Aorta (tissue), 5 donors: ENCODE data around the gene NDUFS7. TPM values are rescaled to one million over a fixed set of nuclear protein-coding genes. Genes with fewer than 3 reads are reported as not detected.

Experiments
- ATAC-seq: fragments of 200-7000 bp; cut with Tn5 transposase; one replicate; pipeline ENCODE4 v1.9.1; 2022; ENCODE audit warnings: moderate library complexity; ENCODE audit not compliant: low FRiP score
- DNase-seq, 2 donors: peaks; one replicate each; pipeline ENCODE4 v3.0.0-alpha.2; 2020
- H3K27ac ChIP-seq, 2 donors: one replicate each; pipeline ENCODE4 v1.5.1; 2013; ENCODE audit warnings: low read length in 2 of 2, mild to moderate bottlenecking in 2 of 2, moderate library complexity in 2 of 2, control low read depth in 1 of 2, inconsistent platforms in 1 of 2, low read depth in 1 of 2
- H3K27me3 ChIP-seq, 2 donors: one replicate each; pipeline ENCODE4 v1.6.1; 2013; ENCODE audit warnings: control low read depth in 1 of 2, low read length in 1 of 2, mild to moderate bottlenecking in 1 of 2, moderate library complexity in 1 of 2; ENCODE audit not compliant: insufficient read depth in 2 of 2, control insufficient read depth in 1 of 2
- H3K36me3 ChIP-seq, 2 donors: one replicate each; pipeline ENCODE4 v1.6.1; 2013; ENCODE audit warnings: control low read depth in 1 of 2, low read length in 1 of 2, mild to moderate bottlenecking in 1 of 2; ENCODE audit not compliant: insufficient read depth in 2 of 2, control insufficient read depth in 1 of 2
- H3K4me1 ChIP-seq, 2 donors: one replicate each; pipeline ENCODE4 v1.6.1; 2013; ENCODE audit warnings: low read length in 2 of 2, control low read depth in 1 of 2, mild to moderate bottlenecking in 1 of 2, moderate library complexity in 1 of 2; ENCODE audit not compliant: insufficient read depth in 2 of 2, control insufficient read depth in 1 of 2
- H3K4me3 ChIP-seq, 2 donors: one replicate each; pipeline ENCODE4 v1.5.1; 2013; ENCODE audit warnings: low read length in 2 of 2, control low read depth in 1 of 2, mild to moderate bottlenecking in 1 of 2
- H3K9me3 ChIP-seq: one replicate; pipeline ENCODE4 v1.6.1; 2013; ENCODE audit warnings: mild to moderate bottlenecking, low read length; ENCODE audit not compliant: control insufficient read depth
- WGBS, 2 donors: extraction: QIAGEN DNeasy Blood & Tissue Kit; methylation state at CpG; one replicate each; pipeline ENCODE4 v1.1.7; 2013; 5-methylcytosine and 5-hydroxymethylcytosine counted together
- intact Hi-C, 2 donors: fragments of 100-400 bp; cut with DNase I; formaldehyde crosslinking; loops; one replicate each; pipeline versions ENCODE4 v1.14.2 to v1.15.0; 2022
- polyA plus RNA-seq, 2 donors: library from polyadenylated mRNA; stranded (reverse); fragments of 200-250 nt; gene quantifications; one replicate each; pipeline ENCODE4 v1.2.3, GENCODE V29; 2013
- total RNA-seq, 2 donors: library from RNA; stranded (reverse); fragmentation: NEBNext Ultra II Directional; extraction: Animal tissue kit (Norgen Biotek cat#: 25700); gene quantifications; one replicate each; pipeline ENCODE4 v1.2.1, GENCODE V29; 2021
- donor health status: healthy with polysubstance abuse.
- donor health status: Bipolar disorder and iron deficiency.
- donor health status: DM: no; HTN: no; CAD: no.
- donor health status: DM: no; HTN: no; CAD: no.
- donor health status: DM: yes; HTN: yes; CAD: no.

The NDUFS7 gene
- total and polyA plus RNA-seq, 4 donors, result 47.7 to 105 (median 60.2) TPM

DNA sequence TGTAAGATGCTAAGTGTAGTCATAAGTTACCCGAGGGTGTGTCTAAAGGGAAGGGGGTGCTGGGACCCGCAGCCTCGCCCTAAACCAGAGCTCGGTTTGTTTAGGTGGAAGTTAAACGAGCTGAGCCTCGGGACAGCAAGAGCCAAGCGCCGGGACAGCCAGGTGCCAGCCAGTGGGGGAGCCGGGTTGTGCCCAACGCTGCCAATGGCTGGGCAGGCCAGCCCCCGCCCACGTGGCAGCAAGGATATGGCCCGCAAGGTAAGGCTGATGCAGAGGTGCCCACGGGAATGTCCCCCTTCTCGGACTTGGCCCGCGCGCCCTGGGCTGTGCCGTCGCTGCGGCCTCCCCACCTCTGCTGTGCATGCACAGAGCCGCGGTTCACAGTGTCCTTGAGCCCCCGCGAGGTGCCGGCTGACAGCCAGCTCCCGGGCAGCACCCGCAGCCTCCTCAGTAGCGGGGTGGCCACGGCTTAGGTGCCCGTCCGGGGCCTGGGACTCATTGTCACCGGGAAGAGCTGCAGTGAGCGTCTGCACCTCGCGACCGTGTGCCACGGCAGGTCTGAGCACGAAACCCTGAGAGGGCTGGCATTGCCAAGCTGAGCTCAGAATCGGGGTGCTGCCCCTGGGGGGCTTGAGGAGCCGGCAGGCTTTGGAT lies 45.2 kb downstream of the NDUFS7 start:
- Histone ChIP-seq H3K27me3 (no peaks in the 10 kb centered on the region), H3K9me3 (no peaks in the 10 kb centered on the region), H3K36me3 (no peaks in the 10 kb centered on the region), H3K27ac (no peak overlapping the region), H3K4me1 (no peaks in the 10 kb centered on the region), H3K4me3 (no peak overlapping the region)
- WGBS, 2 donors, result 90 to 91% methylated on average over 41 of the region's 41 CpGs
- no peak for ATAC-seq
- DNase-seq, result no peak
- intact Hi-C loops, result no loop called here

DNA sequence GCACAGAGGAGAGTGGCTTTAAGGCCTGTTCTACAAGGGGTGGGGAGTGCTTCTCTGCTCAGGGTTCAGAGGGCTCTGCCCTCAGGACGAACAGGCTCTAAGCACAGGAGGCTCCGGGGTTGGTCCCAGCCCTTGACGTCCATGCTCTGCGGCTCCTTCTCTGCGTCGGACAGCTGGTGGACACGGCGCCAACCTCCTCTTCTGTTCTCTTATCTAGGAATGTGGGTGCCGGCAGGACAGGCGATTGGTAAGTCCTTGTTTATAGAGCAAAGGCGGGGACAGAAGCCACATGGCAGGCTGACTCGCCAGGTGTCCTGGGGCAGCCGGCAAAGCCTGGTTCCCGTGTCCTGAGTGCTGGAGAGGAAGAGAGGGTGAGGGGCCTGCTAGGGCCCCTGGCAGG lies 46.0 kb downstream of the NDUFS7 start:
- no peak for ATAC-seq
- H3K36me3 ChIP-seq, result no peaks in the 10 kb centered on the region
- 78% methylated on average over 14 of the region's 14 CpGs for WGBS, 2 donors

DNA sequence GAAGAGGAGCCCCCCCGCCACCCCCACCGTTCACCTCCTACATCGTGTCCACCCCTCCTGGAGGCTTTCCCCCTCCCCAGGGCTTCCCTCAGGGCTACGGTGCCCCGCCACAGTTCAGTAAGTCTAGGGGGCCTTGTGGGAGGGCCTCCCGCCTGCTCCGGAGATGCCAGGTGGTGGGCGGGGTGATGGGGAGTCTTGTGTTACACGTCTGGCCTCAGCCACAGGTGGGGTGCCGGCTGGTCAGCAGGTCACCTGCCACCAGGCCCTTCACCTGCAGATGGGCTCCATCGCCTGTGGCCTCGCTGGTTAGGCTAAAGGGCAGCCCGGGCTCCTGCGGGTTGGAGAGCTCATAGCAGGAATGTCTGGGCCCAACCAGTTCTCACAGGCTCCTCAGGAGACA lies 46.5 kb downstream of the NDUFS7 start:
- WGBS, 2 donors, result 82 to 83% methylated on average over 13 to 14 of the region's 14 CpGs
- Histone ChIP-seq H3K36me3 (no peaks in the 10 kb centered on the region), H3K9me3 (no peaks in the 10 kb centered on the region), H3K27ac (no peak overlapping the region), H3K27me3 (no peaks in the 10 kb centered on the region), H3K4me3 (no peak overlapping the region), H3K4me1 (no peaks in the 10 kb centered on the region)
- ATAC-seq (no peak), DNase-seq (no peak)
- intact Hi-C loops, result no loop called here

More for the DNA sequence above, 46.0 kb downstream of the NDUFS7 start:
- Histone ChIP-seq H3K9me3 (no peaks in the 10 kb centered on the region), H3K4me3 (no peak overlapping the region), H3K27me3 (no peaks in the 10 kb centered on the region), H3K27ac (no peak overlapping the region), H3K4me1 (no peaks in the 10 kb centered on the region)
- intact Hi-C loops, result no loop called here
- no peak for DNase-seq

DNA sequence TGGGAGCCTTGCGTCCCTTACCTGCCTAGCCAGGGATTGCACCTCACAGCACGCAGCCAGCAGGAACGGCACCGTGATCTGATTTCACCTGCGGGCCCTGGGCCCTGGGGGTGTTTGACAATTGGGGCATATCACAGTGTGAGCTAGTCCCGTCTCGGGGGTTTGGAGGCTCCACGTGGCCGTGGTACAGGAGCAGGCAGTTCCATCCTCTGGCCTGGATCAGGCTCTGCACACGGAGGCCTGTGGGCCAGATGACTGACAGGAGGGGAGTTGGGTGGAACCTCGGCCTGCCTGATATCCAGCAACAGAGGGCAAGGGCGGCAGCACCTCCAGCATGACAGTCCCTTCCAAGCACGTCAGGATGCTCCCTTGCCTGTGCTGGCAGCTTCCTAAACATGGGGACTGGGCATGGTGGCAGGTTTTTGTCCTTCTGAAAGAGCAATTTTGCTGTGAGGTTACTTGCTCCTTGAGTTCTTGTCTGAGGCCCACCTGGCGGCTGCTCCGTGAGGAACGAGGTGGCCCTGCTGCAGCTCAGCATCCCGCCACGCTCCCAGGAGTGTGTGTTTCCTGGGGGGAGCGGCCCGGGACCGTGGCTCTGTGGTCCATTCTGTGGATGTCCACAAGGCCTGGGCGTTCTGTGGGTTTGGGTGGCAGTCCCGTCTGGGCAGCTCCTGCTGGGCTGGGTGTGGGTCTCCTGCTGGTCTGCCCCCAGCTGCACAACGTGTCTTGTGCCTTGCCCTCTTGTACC lies 48.2 kb downstream of the NDUFS7 start:
- Histone ChIP-seq H3K27ac (no peak overlapping the region), H3K4me3 (no peak overlapping the region), H3K4me1 (no peaks in the 10 kb centered on the region), H3K9me3 (no peaks in the 10 kb centered on the region), H3K27me3 (no peaks in the 10 kb centered on the region), H3K36me3 (no peaks in the 10 kb centered on the region)
- intact Hi-C loops, result no loop called here
- ATAC-seq, result no peak
- DNase-seq, result no peak
- 87 to 88% methylated on average over 24 of the region's 24 CpGs for WGBS, 2 donors

DNA sequence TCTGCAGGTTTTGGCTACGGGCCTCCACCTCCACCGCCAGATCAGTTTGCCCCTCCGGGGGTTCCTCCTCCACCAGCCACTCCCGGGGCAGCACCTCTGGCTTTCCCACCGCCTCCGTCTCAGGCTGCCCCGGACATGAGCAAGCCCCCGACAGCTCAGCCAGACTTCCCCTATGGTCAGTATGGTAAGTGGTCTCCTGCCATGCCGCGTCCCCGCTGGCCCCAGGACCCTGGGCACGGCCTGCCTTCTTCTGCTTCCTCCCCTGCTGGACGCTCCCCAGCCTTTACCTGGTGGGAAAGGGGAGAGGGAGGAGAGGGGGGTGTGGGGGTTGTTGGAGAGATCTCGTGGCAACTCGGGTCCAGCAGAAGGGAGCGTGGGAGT lies 48.8 kb downstream of the NDUFS7 start:
- no peaks in the 10 kb centered on the region for H3K36me3 ChIP-seq
- DNase-seq (no peak), ATAC-seq (no peak)
- 91% methylated on average over 16 of the region's 16 CpGs for WGBS, 2 donors
- no peaks in the 10 kb centered on the region for H3K27me3 ChIP-seq
- intact Hi-C loops, result no loop called here
- no peaks in the 10 kb centered on the region for H3K4me1 ChIP-seq
- no peaks in the 10 kb centered on the region for H3K9me3 ChIP-seq
- no peak overlapping the region for H3K27ac ChIP-seq
- no peak overlapping the region for H3K4me3 ChIP-seq

DNA sequence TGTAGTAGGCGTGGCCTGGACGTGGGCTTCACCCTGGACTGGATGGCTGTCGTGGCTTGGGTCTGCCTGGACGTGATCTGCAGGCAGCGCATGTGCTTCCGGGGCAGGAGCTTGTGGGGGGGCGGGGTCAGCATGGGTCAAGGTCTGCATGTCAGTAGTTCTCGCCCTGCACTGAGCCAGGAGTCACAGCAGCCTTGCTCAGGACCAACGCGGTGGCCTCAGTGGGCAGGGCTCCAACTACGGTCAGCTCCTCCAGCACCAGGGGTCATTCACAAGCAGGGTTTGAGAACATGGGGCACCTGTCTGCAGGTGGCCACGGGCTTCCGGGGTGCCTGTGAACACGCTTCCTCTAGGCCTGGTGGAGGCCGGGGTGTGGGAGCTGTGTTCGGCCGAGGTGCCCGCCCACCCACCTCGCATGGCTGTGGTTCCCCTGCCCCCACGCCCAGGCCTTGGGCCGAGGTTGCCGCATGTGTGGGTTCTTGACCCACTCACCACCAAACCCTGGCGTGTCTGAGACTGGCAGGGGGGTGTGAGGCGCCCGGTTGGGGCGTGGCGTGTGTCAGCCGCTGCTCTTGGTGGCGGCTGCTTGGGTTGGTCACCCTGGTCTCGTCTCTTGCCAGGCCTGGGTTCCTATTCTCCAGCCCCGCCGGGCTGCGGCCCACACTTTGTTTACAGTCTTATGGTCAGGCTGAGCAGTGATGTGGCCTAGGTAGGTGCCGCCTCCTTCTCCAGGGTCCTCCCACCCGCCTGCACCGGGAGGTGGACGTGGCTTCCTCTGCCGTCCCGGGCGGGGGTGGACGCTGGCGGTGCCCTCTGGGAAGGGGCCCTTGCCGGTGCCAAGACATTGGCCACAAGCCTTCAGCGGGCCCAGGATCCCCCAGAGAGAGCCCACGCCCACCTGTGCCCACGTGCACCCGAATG lies 49.7 kb downstream of the NDUFS7 start:
- Histone ChIP-seq H3K27me3 (no peaks in the 10 kb centered on the region), H3K9me3 (no peaks in the 10 kb centered on the region), H3K4me3 (no peak overlapping the region), H3K27ac (no peak overlapping the region), H3K4me1 (no peaks in the 10 kb centered on the region), H3K36me3 (no peaks in the 10 kb centered on the region)
- ATAC-seq (no peak), DNase-seq (no peak)
- intact Hi-C loops, result no loop called here
- WGBS, 2 donors, result 86 to 88% methylated on average over 47 of the region's 47 CpGs

DNA sequence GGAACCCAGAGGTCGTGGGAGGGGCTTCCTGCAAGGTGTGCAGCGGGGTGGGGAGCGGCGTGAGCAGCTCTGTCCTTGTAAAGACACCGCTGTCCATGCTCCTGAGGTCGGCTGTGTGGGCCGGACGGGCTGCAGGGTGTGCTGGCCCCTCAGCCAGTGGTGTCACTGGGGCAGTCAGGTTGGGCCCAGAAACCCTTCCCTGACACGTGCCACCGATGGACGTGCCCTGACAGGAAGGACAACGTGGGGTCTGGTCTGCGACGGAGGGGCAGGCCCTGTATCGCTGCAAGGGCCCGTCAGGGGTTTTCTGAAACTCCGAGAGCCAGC lies 50.3 kb downstream of the NDUFS7 start:
- H3K27me3 ChIP-seq, result no peaks in the 10 kb centered on the region
- H3K27ac ChIP-seq, result no peak overlapping the region
- H3K9me3 ChIP-seq, result no peaks in the 10 kb centered on the region
- ATAC-seq (no peak), DNase-seq (no peak)
- intact Hi-C loops, result no loop called here
- H3K4me3 ChIP-seq, result no peak overlapping the region
- WGBS, 2 donors, result 93 to 95% methylated on average over 16 to 17 of the region's 17 CpGs
- H3K4me1 ChIP-seq, result no peaks in the 10 kb centered on the region
- no peaks in the 10 kb centered on the region for H3K36me3 ChIP-seq

DNA sequence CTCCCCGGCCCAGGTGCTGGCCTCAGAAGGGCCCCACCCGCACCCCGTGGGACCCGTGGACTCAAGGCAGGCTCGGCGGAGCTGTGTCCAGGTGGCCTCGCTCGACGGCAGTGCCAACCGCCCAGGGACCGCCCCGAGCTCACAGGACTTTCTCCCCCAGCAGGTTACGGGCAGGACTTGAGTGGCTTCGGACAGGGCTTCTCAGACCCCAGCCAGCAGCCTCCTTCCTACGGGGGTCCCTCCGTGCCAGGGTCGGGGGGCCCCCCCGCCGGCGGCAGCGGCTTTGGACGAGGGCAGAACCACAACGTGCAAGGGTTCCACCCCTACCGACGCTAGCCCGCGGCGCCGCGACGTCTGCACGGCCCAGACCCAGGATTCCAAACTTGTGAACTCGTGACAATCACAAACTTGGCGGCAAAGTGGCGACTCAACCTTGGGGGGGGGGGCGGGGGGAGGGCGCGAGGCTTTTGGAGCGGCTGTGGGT lies 50.9 kb downstream of the NDUFS7 start:
- Histone ChIP-seq H3K27ac (no peak overlapping the region), H3K27me3 (no peaks in the 10 kb centered on the region), H3K36me3 (no peaks in the 10 kb centered on the region), H3K4me3 (no peak overlapping the region), H3K9me3 (no peaks in the 10 kb centered on the region), H3K4me1 (no peaks in the 10 kb centered on the region)
- no peak for ATAC-seq
- DNase-seq, result no peak
- 86% methylated on average over 39 of the region's 39 CpGs for WGBS, 2 donors
- intact Hi-C loops, result no loop called here
